HG02642 (cell line): ENCODE measurements around the gene PPP1R3F.

Source experiments
- ATAC-seq: cut with Tn5 transposase; IDR thresholded peaks from one replicate; pipeline ENCODE4 v1.9.1; 2021; ENCODE audit warnings: mild to moderate bottlenecking; ENCODE audit not compliant: unreplicated experiment, poor library complexity

The PPP1R3F gene

GRCh38 chrX:49247916-49248811 is 21.4 kb upstream of the PPP1R3F start:
- no peak for ATAC-seq

GRCh38 chrX:49249071-49249470 is 20.5 kb upstream of the PPP1R3F start:
- ATAC-seq: no peak

- ATAC-seq: no peak
These were observed 20.0 kb upstream of the PPP1R3F start for GRCh38 chrX:49249616-49250015.

- no peak for ATAC-seq
These were observed 19.5 kb upstream of the PPP1R3F start for GRCh38 chrX:49250066-49250465.

- no peak for ATAC-seq
These were observed 19.0 kb upstream of the PPP1R3F start for GRCh38 chrX:49250578-49250977.

GRCh38 chrX:49251325-49251724 is 18.3 kb upstream of the PPP1R3F start:
- ATAC-seq: no peak

- no peak for ATAC-seq
These were observed 15.0 kb upstream of the PPP1R3F start for GRCh38 chrX:49254639-49255038.

GRCh38 chrX:49256268-49256995 is 13.2 kb upstream of the PPP1R3F start:
- no peak for ATAC-seq

GRCh38 chrX:49257074-49257790 is 12.4 kb upstream of the PPP1R3F start:
- no peak for ATAC-seq

GRCh38 chrX:49257846-49258748 is 11.5 kb upstream of the PPP1R3F start:
- no peak for ATAC-seq

GRCh38 chrX:49258749-49259124 is 10.9 kb upstream of the PPP1R3F start:
- ATAC-seq: no peak

GRCh38 chrX:49260221-49260985 is 9.2 kb upstream of the PPP1R3F start:
- no peak for ATAC-seq

- no peak for ATAC-seq
These were observed 7.0 kb upstream of the PPP1R3F start for GRCh38 chrX:49262603-49263002.

GRCh38 chrX:49263631-49264030 is 6.0 kb upstream of the PPP1R3F start:
- no peak for ATAC-seq

GRCh38 chrX:49264460-49264859 is 5.1 kb upstream of the PPP1R3F start, which contains the start of gene FOXP3:
Gene FOXP3, minus strand, starts transcription at chrX:49264710. Its CDS starts 6,205 bp downstream, at chrX:49258505.
- no peak for ATAC-seq

GRCh38 chrX:49266523-49267445 is 2.8 kb upstream of the PPP1R3F start:
- ATAC-seq: no peak

- ATAC-seq: no peak
These were observed 937 bp upstream of the PPP1R3F start for GRCh38 chrX:49268702-49269009.
